Measurements from ENCODE around the gene RUFY3. TPM values are rescaled to one million over a fixed set of nuclear protein-coding genes. Genes with fewer than 3 reads are reported as not detected.

The RUFY3 gene
- total and polyA plus RNA-seq, 2 of the 4 experiments (the other 2 are of a cell fraction): 19.6 to 28.9 TPM

DNA sequence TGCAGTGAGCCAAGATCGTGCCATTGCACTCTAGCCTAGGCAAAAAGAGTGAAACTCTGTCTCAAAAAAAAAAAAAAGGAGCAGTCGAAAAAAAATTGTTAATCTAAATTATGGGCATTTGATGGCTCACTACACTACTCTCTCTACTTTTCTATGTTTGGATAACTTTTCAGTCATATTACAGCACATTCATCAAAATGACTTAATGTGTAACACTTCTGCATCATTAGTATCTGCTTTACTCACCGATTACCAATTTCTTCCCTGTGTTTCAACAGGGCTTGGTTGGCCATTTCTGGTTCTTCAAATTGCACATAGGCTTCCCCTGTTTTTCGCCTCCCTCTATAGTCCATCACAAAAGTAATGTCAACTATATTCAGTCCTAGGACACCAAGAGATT, 109.5 kb downstream of the RUFY3 start:
- POLR2A ChIA-PET (ENCODE audit: unreplicated experiment): no interaction called here
- Histone ChIP-seq H2BK120ac (ENCODE audit: low read depth, low read length) (no peak overlapping the region), H3K4me3 (ENCODE audit: insufficient read depth, low read depth, low read length) (no peak overlapping the region), H2AK5ac (ENCODE audit: low read depth, low read length) (no peak overlapping the region), H2AFZ (replicated peaks; ENCODE audit: low read length, poor library complexity) (no peak overlapping the region), H3K14ac (replicated peaks; ENCODE audit: low read depth, low read length) (no peak overlapping the region), H2BK20ac (ENCODE audit: low read depth, low read length) (no peak overlapping the region), H3K9me3 (ENCODE audit: control insufficient read depth, insufficient read depth, low read length) (no peaks in the 10 kb centered on the region), H2BK15ac (ENCODE audit: low read depth, low read length) (no peak overlapping the region; the same call in 2 of the 3 replicates), H3K4me1 (ENCODE audit: control insufficient read depth, insufficient read depth, low read length) (peaks cover 3% of the 10 kb centered on the region; the same call in 1 of the 2 replicates), H3K4ac (ENCODE audit: low read depth, low read length) (no peak overlapping the region), H3K9me1 (ENCODE audit: insufficient read depth, low read length) (peaks cover 9% of the 10 kb centered on the region), H3K36me3 (ENCODE audit: control insufficient read depth, insufficient read depth, low read length) (peaks cover 39% of the 10 kb centered on the region), H3K23ac (ENCODE audit: low read depth, low read length) (no peak overlapping the region), H2AK9ac (replicated peaks; ENCODE audit: low read depth, low read length, poor library complexity) (no peak overlapping the region), H3K27ac (ENCODE audit: insufficient read depth, low read length) (no peak overlapping the region), H4K20me1 (ENCODE audit: insufficient read depth, low read length) (peaks cover 22% of the 10 kb centered on the region), H3K56ac (ENCODE audit: extremely low read depth, insufficient read depth, low read length) (no peak overlapping the region), H3K18ac (ENCODE audit: low read depth, low read length) (no peak overlapping the region), H2BK5ac (ENCODE audit: low read depth, low read length, poor library complexity, severe bottlenecking) (no peak overlapping the region), H3K9ac (ENCODE audit: low read depth, low read length) (no peak overlapping the region), H4K91ac (ENCODE audit: insufficient read depth, low read depth, low read length) (no peak overlapping the region), H4K5ac (ENCODE audit: low read depth, low read length) (no peak overlapping the region), H4K8ac (ENCODE audit: low read depth in 2 of 2, low read length in 2 of 2) (no peak overlapping the region), H3K79me1 (ENCODE audit: low read depth in 1 of 2, low read length in 2 of 2) (peaks cover 21 to 44% of the 10 kb centered on the region in 2 experiments), H3K4me2 (ENCODE audit: low read depth, low read length) (no peak overlapping the region), H3K27me3 (ENCODE audit: control insufficient read depth, insufficient read depth, low read length) (no peaks in the 10 kb centered on the region)
- BruUV-seq (replicated peaks): no TSS peak
- TF ChIP-seq BHLHE40 (IDR thresholded peaks at IDR 0.05; ENCODE audit: low read depth, low read length) (no peak), RFX5 (IDR thresholded peaks at IDR 0.05; ENCODE audit: low read depth, low read length) (no peak), MXI1 (IDR thresholded peaks at IDR 0.05; ENCODE audit: borderline replicate concordance, low read depth, low read length) (no peak), CHD1 (IDR thresholded peaks at IDR 0.05; ENCODE audit: low read depth, low read length) (no peak), MAFK (IDR thresholded peaks at IDR 0.05; ENCODE audit: low read depth, low read length) (no peak), CEBPB (IDR thresholded peaks at IDR 0.05; ENCODE audit: low read depth, low read length) (no peak), POLR2A (IDR thresholded peaks at IDR 0.05; ENCODE audit: low read depth, low read length) (no peak), RAD21 (IDR thresholded peaks at IDR 0.05; ENCODE audit: low read length) (no peak), SMC3 (IDR thresholded peaks at IDR 0.05; ENCODE audit: low read depth, low read length) (no peak), FOS (IDR thresholded peaks at IDR 0.05; ENCODE audit: low read depth, low read length) (no peak), RCOR1 (IDR thresholded peaks at IDR 0.05; ENCODE audit: insufficient replicate concordance, low read length) (no peak), NFE2L2 (IDR thresholded peaks at IDR 0.05; ENCODE audit: low read depth, low read length) (no peak), MAZ (IDR thresholded peaks at IDR 0.05; ENCODE audit: borderline replicate concordance, low read depth, low read length) (no peak)
- TF ChIP-seq, protein P1, sequence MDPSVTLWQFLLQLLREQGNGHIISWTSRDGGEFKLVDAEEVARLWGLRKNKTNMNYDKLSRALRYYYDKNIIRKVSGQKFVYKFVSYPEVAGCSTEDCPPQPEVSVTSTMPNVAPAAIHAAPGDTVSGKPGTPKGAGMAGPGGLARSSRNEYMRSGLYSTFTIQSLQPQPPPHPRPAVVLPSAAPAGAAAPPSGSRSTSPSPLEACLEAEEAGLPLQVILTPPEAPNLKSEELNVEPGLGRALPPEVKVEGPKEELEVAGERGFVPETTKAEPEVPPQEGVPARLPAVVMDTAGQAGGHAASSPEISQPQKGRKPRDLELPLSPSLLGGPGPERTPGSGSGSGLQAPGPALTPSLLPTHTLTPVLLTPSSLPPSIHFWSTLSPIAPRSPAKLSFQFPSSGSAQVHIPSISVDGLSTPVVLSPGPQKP (IDR thresholded peaks at IDR 0.05; ENCODE audit: borderline replicate concordance, low read depth, low read length): no peak
- TF ChIP-seq, protein P2, sequence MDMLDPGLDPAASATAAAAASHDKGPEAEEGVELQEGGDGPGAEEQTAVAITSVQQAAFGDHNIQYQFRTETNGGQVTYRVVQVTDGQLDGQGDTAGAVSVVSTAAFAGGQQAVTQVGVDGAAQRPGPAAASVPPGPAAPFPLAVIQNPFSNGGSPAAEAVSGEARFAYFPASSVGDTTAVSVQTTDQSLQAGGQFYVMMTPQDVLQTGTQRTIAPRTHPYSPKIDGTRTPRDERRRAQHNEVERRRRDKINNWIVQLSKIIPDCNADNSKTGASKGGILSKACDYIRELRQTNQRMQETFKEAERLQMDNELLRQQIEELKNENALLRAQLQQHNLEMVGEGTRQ (IDR thresholded peaks at IDR 0.05; ENCODE audit: low read depth, low read length): no peak
- TF ChIP-seq, protein P3, sequence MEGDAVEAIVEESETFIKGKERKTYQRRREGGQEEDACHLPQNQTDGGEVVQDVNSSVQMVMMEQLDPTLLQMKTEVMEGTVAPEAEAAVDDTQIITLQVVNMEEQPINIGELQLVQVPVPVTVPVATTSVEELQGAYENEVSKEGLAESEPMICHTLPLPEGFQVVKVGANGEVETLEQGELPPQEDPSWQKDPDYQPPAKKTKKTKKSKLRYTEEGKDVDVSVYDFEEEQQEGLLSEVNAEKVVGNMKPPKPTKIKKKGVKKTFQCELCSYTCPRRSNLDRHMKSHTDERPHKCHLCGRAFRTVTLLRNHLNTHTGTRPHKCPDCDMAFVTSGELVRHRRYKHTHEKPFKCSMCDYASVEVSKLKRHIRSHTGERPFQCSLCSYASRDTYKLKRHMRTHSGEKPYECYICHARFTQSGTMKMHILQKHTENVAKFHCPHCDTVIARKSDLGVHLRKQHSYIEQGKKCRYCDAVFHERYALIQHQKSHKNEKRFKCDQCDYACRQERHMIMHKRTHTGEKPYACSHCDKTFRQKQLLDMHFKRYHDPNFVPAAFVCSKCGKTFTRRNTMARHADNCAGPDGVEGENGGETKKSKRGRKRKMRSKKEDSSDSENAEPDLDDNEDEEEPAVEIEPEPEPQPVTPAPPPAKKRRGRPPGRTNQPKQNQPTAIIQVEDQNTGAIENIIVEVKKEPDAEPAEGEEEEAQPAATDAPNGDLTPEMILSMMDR (conservative IDR thresholded peaks at IDR 0.05; ENCODE audit: low read depth, low read length): no peak
- ATAC-seq (ENCODE audit: low read depth) (no peak), DNase-seq (no peak)
- in situ Hi-C loops (cut with MboI; ENCODE audit: low sequenced_read_pairs): loop anchor here (10.0 kb wide), 1 partner anchor 164 kb away; the partner anchor contains the start of gene DCK
- intact Hi-C loops (cut with micrococcal nuclease): no loop called here
- dilution Hi-C loops (cut with HindIII; ENCODE audit: low sequenced_read_pairs, unreplicated experiment): no loop called here
- 100% methylated on average over 2 of the region's 4 CpGs; no CpG with 5 or more reads in 1 of the 2 experiments for WGBS, 2 experiments (ENCODE audit: extremely low coverage in 2 of 2, insufficient read length in 1 of 2)
- CTCF ChIA-PET: no interaction called here

Data from IMR-90 (cell line).